Lung microvascular endothelial cell (primary cell): ENCODE results near the gene KATNA1. TPM values are rescaled to one million over a fixed set of nuclear protein-coding genes. Genes with fewer than 3 reads are reported as not detected.
A peak's percentile ranks its signal among the peaks of the same experiment; 100 is the strongest.

ENCODE experiments used
- DNase-seq, 2 donors: peaks; one replicate each; pipeline versions ENCODE4 v3.0.0 to v3.0.0-alpha.2; 2010; ENCODE audit warnings: low read depth in 2 of 2
- total RNA-seq: library from RNA; depleted of rRNA; stranded (reverse); fragments of >200 nt; gene quantifications from 2 replicates; pipeline ENCODE4 v1.2.1, GENCODE V29; 2014

Gene KATNA1
- total RNA-seq, 1 donor from 2014 or later = 14.9 TPM

DNA sequence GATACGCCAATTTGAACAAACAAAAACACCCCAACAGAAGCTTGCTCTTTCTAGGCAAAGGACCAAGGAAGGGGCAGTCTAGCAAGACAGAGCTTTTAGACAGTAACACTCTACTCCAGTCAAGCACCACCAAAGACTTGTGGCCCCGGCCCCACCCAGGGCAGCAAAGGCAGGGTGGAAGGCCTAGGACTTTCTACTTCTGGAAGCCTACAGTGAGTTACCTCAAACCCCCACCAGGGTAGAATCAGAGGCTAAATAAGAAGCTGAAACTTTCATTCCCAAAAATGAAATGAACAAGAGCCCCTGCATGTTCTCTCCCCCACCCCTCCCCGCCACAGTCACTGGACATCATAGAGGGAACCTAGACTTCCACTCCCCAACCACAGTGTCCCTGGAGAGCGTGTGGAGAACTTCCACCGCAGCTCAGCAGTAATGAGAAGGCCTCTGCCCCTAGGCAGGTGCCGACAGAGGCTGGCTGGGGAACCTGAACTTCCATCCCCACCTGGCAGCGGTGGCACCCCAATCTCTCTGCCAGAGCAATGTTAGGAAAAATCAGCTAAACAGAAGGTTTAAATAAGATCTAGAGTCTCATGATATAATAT is 40.0 kb downstream of the KATNA1 start:
- no peak for DNase-seq

DNA sequence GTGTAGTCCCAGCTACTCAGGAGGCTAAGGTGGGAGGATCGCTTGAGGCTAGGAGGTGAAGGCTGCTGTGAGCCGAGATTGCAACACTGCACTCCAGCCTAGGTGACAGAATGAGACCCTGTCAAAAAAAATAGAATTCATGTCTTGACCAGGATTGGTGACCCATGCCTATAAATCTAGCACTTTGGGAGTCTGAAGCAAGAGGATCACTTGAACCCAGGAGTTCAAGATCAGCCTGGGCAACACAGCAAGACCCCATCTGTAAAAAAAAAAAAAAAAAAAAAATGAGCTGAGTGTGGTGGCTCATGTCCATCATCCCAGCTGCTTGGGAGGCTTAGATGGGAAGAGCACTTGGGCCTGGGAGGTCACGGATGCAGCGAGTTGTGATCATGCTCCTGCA is 48.0 kb downstream of the KATNA1 start:
- DNase-seq = no peak

DNA sequence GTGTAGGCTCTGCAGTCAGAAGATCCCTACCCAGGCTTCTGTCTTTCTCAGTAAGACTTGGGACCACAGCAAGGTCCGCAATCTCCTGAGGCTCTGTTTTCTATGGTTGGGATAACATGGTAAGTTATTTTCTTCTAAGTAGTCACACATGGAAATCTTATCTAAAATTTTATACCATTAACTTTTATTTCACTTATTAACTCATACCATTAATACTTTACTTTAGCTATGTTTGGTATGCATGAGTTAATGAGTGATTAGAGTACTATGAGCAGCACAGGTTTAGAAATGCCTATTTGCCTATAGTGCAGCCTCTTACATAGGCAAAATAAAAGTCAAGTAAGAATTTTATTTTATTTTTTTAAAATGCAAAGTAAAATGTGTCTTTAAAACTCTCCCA is 55.1 kb downstream of the KATNA1 start:
- no peak for DNase-seq

DNA sequence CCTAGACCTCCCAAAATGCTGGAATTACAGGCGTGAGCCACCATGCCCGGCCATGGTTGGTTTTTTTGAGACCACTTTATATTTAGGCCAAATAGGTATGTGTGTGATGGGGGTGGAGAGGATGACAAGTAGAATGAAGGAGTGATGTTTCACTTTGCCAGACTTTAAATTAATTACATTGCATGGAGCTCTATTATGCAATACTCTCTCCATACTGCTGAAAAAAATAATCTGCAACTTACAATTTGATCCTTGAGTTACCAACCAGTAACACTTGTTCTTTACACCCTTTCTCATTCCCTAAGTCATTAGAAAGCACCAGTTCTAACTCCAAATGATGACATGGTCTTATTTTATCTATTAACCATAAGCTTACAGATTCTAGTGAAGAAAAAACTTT is 55.5 kb downstream of the KATNA1 start:
- no peak for DNase-seq

- DNase-seq = no peak
Observed at GRCh38 chr6:149586149-149586548, 62.4 kb downstream of the KATNA1 start.

DNA sequence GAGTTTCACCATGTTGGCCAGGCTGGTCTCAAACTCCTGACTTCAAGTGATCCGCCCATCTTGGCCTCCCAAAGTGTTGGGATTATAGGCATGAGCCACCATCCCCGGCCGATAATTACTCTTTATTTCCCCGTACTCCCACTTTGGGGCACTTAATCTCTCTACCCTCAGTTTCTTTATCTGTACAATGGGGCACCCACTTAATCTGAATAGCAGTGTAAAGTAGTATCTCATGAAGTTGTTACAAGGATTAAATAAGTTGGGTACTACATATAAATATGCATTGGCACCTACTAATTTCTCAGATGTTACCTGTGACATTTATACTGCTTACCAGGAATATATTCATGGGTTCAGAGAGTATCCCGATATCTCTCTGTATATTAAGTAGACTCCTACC is 67.2 kb downstream of the KATNA1 start:
- no peak for DNase-seq

DNA sequence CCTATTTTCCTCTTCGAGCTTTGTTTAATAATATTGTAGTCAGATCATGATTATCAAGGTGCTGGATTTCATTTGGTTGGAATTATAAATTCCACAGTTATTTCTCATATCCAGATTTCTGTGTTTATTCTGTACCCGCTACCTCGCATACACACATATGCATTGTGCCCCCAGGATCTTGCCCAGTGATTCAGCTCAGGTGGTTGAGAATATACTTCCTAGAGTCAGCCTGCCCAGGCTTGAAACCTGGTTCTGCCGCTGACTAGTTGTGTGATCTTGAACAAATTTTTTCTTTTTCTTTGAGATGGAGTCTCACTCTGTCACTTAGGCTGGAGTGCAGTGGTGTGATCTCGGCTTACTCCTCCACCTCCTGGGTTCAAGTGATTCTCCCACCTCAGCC is 67.6 kb downstream of the KATNA1 start:
- no peak for DNase-seq

- no peak for DNase-seq
Observed at GRCh38 chr6:149567945-149568585, 80.4 kb downstream of the KATNA1 start.

GRCh38 chr6:149567194-149567586 is 81.3 kb downstream of the KATNA1 start:
- DNase-seq = no peak

- DNase-seq = peak; percentile 65 to 78
Observed at GRCh38 chr6:149566410-149567193, 81.9 kb downstream of the KATNA1 start.

- peak; percentile 95 to 96 for DNase-seq
Observed at GRCh38 chr6:149565527-149566409, 82.7 kb downstream of the KATNA1 start, which contains the start of gene GINM1. Gene GINM1 (plus strand): TSS chr6:149566375. CDS start chr6:149566415, 40 bp downstream.

DNA sequence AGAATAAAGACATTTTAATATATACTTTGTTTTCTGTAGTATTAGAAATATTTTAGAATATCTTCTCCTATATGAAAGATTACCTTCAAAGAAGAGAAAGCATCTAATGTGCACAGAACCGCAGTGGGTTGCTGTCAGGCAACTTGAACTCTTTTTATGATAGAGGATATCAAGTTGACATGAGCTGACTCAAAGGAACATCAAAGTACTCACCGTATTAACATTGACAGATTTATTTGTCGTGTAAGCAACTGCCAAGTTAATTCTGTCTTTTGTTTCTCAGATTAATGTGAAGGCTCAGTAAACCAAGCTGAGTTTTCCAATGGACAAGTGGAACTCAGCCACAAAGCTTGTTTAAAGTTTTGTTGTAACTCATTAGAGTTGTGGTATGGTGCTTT is 84.6 kb downstream of the KATNA1 start:
- no peak for DNase-seq

DNA sequence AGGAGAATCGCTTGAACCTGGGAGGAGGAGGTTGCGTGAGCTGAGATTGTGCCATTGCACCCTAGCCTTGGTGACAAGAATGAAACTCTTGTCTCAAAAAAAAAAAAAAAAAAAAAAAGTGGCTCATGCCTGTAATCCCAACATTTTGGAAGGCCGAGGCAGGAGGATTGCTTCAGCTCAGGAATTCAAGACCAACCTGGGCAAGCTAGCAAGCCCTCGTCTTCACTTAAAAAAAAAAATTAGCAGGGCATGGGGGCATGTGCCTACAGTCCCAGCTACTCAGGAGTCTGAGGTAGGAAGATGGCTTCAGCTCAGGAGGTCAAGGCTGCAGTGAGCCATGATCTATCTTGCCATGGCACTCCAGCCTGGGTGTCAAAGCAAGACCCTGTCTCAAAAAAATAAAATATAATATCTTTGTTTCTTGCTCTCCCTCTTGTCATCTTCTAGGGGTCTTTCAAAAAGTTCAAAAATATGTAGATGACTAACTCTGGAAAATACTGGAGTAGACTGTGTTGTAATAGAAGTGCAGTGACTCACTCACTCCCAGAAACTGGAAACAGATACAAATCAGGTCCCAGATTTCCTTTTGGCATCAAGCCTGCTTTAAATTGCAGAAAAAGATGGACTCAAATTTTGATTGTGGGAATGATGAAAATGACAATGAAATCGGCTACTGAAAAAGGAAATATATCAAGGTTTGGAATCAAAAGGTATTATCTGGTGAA is 85.1 kb downstream of the KATNA1 start:
- DNase-seq = peak; percentile 49 to 81

DNA sequence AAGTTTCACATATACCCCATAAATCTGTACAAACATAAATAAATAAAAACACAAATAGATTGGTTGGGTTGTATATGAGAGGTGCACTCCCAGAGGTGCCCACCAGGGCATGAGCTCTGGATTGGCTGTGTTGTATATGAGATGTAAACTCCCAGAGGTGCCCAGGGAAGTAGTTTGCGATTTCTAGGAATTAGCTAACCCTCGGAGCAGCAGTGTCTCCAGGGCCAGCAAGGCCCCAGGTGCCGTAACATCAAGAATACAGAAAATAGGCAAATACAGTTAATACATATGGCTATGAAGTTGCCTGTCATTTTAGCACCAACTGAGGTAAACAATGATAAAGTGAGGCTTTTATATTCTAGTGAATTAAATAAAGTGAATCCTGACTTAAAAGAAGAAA is 87.8 kb downstream of the KATNA1 start:
- DNase-seq = peak; percentile 18 to 22

- DNase-seq = no peak
Observed at GRCh38 chr6:149559389-149559788, 89.1 kb downstream of the KATNA1 start.

- no peak for DNase-seq
Observed at GRCh38 chr6:149558029-149558428, 90.5 kb downstream of the KATNA1 start.

DNA sequence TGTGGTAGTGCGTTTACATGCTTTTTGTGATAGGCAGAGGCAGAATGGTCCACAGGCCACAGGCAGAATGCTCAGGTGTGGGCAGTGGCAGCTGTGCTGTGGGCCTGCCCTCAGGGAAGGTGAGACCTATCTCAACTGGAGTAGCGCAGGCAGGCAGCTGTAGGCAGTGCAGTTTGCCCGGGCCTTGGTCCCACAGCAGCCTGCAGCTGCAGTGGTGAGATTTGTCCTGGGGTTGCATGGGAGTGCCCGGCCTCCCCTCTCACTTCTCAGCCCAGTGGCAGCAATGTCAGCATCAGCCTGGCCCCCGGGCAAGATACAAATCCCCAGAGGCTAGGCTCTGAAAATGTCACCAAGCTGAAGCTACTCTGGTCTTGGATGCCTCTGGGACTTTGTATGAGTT is 96.6 kb downstream of the KATNA1 start:
- no peak for DNase-seq

DNA sequence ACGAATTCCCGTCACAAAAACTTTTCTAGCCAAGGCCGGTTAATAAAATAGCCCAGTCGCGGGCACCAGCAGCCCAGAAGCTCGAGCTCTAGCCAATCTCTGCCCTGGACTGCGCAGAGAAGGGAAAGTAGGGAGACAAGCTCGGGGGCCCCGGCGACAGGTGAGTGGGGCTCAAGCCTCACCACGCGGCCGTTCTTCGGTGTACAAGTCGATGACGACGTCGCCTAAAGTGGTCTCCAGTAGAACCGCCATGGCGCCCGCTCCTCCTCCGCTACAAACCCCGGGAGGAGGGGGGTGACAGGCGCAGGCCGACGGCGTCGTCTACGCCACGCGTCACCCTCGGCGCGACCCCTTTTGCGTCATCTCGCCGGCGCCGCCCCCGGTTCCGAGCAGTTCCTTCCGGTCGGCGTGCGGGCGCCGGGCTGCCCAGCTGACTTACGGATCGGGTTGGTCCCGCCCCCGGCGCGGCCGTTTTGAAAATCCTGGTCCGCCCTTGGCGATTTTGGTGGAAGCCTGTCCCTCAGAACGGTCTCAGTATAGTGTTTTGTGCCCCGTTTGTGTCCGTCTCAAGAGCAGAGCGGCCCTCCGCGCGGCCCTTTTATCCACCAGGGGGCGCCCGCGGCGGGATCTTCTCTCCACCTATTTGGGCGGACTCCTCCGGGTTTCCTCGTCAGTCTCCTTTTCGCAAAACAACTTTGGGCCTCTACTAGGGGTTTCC is 102.6 kb downstream of the KATNA1 start, which contains the start of gene PPIL4:
Gene PPIL4, minus strand, starts transcription at position 290 of the 718 bp plus-strand sequence. Its CDS starts 38 bp downstream, at position 252.
- peak; percentile 97 to 98 for DNase-seq

- peak; percentile 79 to 89 for DNase-seq
Observed at GRCh38 chr6:149545258-149545753, 103.2 kb downstream of the KATNA1 start.
